PFSK-1 (cell line): Measurements from ENCODE around the gene ENOSF1. TPM values are rescaled to one million over a fixed set of nuclear protein-coding genes. Genes with fewer than 3 reads are reported as not detected.

Experiments
- FOXP2 ChIP-seq: optimal IDR thresholded peaks from 2 replicates; pipeline ENCODE3; 2011; ENCODE audit warnings: borderline replicate concordance, control low read depth, inconsistent platforms; ENCODE audit not compliant: insufficient read depth; ENCODE audit errors: extremely low read length, extremely low read depth
- POLR2AphosphoS5 ChIP-seq: IDR thresholded peaks from 2 replicates; pipeline ENCODE4 v1.6.1; 2012; ENCODE audit warnings: low read depth, mild to moderate bottlenecking, control low read depth, low read length, moderate library complexity
- SIN3A ChIP-seq: IDR thresholded peaks from 2 replicates; pipeline ENCODE4 v1.6.1; 2012; ENCODE audit warnings: mild to moderate bottlenecking, low read length, moderate library complexity, borderline replicate concordance; ENCODE audit not compliant: insufficient read depth
- TAF1 ChIP-seq: IDR thresholded peaks from 2 replicates; pipeline ENCODE4 v1.6.1; 2012; ENCODE audit warnings: low read length, control low read depth, borderline replicate concordance; ENCODE audit not compliant: insufficient read depth
- polyA plus RNA-seq: library from polyadenylated mRNA; unstranded; fragments of >200 nt; gene quantifications from one replicate; pipeline ENCODE4 v1.2.1, GENCODE V29; 2012; ENCODE audit warnings: low read depth, missing spikeins; ENCODE audit not compliant: insufficient read length
- TF ChIP-seq, protein P1 (sequence below), 2 experiments: IDR thresholded peaks; 2 replicates each; pipeline versions ENCODE4 v1.6.1 to v1.8.0; 2011 to 2012; ENCODE audit warnings: low read depth in 2 of 2, low read length in 2 of 2, control low read depth in 1 of 2, inconsistent platforms in 1 of 2, mild to moderate bottlenecking in 1 of 2, moderate library complexity in 1 of 2; ENCODE audit not compliant: insufficient read depth in 1 of 2

The ENOSF1 gene, protein sequence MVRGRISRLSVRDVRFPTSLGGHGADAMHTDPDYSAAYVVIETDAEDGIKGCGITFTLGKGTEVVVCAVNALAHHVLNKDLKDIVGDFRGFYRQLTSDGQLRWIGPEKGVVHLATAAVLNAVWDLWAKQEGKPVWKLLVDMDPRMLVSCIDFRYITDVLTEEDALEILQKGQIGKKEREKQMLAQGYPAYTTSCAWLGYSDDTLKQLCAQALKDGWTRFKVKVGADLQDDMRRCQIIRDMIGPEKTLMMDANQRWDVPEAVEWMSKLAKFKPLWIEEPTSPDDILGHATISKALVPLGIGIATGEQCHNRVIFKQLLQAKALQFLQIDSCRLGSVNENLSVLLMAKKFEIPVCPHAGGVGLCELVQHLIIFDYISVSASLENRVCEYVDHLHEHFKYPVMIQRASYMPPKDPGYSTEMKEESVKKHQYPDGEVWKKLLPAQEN
- polyA plus RNA-seq = 12.9 TPM

DNA sequence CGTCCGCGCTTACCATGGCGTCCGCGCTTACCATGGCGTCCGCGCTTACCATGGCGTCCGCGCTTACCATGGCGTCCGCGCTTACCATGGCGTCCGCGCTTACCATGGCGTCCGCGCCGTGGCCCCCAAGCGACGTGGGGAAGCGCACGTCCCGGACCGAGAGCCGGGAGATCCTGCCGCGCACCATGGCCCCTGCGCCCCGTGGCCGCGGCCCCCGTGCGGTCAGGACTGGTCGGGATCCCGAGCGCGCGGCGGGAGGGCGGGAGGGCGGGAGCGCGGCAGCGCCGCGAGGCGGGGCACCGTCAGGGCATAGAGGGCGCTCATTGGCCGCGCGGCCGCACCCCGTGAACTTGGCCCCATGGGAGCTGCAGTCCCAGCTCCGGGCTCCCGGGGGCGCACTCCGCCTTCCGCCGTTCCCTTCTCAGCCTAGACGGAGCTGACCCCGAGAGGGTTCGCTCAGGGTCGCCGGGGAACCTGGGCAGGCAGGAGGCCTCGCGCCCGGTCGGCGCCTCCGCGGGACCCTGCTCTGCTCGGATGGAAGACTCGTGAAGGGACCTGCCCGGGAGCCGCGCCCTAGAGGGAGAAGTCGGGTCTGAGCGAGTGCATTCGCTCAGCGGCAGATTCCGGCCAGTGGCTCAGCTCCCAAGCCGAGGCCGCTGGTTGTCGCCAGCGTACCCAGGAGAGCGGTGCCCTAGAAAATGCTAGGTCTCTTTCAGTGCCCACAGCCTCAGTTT, at the start of gene ENOSF1:
Gene ENOSF1, minus strand, starts transcription at position 230 of the 734 bp plus-strand sequence. Its CDS starts 43 bp downstream, at position 187.
- TF ChIP-seq, protein P1, sequence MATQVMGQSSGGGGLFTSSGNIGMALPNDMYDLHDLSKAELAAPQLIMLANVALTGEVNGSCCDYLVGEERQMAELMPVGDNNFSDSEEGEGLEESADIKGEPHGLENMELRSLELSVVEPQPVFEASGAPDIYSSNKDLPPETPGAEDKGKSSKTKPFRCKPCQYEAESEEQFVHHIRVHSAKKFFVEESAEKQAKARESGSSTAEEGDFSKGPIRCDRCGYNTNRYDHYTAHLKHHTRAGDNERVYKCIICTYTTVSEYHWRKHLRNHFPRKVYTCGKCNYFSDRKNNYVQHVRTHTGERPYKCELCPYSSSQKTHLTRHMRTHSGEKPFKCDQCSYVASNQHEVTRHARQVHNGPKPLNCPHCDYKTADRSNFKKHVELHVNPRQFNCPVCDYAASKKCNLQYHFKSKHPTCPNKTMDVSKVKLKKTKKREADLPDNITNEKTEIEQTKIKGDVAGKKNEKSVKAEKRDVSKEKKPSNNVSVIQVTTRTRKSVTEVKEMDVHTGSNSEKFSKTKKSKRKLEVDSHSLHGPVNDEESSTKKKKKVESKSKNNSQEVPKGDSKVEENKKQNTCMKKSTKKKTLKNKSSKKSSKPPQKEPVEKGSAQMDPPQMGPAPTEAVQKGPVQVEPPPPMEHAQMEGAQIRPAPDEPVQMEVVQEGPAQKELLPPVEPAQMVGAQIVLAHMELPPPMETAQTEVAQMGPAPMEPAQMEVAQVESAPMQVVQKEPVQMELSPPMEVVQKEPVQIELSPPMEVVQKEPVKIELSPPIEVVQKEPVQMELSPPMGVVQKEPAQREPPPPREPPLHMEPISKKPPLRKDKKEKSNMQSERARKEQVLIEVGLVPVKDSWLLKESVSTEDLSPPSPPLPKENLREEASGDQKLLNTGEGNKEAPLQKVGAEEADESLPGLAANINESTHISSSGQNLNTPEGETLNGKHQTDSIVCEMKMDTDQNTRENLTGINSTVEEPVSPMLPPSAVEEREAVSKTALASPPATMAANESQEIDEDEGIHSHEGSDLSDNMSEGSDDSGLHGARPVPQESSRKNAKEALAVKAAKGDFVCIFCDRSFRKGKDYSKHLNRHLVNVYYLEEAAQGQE (IDR thresholded peaks at IDR 0.05; ENCODE audit: insufficient read depth in 1 of 2, low read depth in 2 of 2, low read length in 2 of 2) = no peak
- TF ChIP-seq POLR2AphosphoS5 = no peak
- no peak for TF ChIP-seq TAF1
- TF ChIP-seq FOXP2 = peak; percentile 58
- TF ChIP-seq SIN3A = no peak

DNA sequence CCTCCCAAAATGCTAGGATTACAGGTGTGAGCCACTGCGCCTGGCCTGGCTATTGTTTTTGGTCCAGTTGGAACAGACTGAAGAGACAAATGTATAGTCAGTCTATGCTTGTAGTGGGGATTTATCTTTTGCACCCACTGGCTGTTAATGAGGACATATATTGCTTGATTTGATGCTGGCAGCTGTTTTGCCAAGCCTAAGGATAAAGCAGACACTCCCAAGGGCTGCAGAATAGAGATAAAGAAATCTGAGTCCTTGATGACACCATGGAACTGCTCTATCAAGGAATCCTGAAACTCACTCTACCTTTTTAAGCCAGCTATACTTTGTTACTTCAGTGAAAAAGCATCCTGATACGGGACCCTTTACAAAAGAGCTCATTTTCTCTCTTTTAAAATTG, 43.1 kb upstream of the ENOSF1 start:
- TF ChIP-seq FOXP2 = no peak
- no peak for TF ChIP-seq SIN3A
- TF ChIP-seq, protein P1 (IDR thresholded peaks at IDR 0.05; ENCODE audit: insufficient read depth in 1 of 2, low read depth in 2 of 2, low read length in 2 of 2) = no peak
- TF ChIP-seq TAF1 = no peak
- TF ChIP-seq POLR2AphosphoS5 = no peak

DNA sequence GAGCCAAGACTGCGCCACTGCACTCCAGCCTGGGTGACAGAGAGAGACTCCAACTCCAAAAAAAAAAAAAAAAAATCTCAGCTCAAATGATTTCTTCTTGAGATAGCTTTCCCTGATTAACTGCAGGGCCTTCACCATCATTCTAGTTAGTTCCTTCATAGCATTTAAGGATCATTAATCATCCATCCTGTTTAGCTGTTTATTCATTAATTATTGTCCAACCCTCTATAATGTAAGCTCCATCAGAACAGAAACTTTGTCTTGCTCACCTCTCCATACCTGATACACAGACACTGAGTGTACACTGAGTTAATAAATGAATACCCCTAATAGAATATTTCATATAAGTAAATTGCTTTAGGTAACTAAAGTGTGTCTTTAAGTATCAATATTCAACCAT, 42.2 kb upstream of the ENOSF1 start:
- TF ChIP-seq, protein P1 (IDR thresholded peaks at IDR 0.05; ENCODE audit: insufficient read depth in 1 of 2, low read depth in 2 of 2, low read length in 2 of 2) = no peak
- TF ChIP-seq TAF1 (no peak), SIN3A (no peak), POLR2AphosphoS5 (no peak), FOXP2 (no peak)

DNA sequence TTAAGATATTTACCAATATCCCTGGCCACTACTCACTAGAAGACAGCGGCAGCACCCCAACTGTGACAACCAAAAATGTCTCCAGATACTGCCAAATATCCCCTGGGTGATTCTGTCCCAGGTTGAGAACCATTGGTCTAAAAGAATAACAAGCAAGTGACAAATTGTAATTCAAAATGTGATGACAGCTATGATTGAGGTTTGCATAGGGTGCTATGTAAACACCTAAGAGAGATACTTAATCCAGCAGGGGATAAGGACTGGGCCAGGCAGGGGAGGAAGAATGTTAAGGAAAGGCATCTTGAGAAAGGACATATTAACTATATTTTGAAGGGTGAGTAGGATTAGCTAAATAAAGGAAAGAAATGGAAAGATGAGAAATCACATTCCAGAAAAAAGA, 38.0 kb upstream of the ENOSF1 start:
- TF ChIP-seq, protein P1 (IDR thresholded peaks at IDR 0.05; ENCODE audit: insufficient read depth in 1 of 2, low read depth in 2 of 2, low read length in 2 of 2) = no peak
- TF ChIP-seq FOXP2 = no peak
- no peak for TF ChIP-seq TAF1
- TF ChIP-seq SIN3A = no peak
- no peak for TF ChIP-seq POLR2AphosphoS5
